Activated CD8-positive, alpha-beta memory T cell treated with anti-CD3 and anti-CD28 coated beads, Interleukin-2, amount 50 U/mL, for 1 hour (primary cell): ENCODE measurements around the gene NOTCH1.
"Not testable (repeated sequence)": the region's sequence is repeated elsewhere in the genome, so short reads cannot be mapped to it uniquely, and the experiment has no call there.

ENCODE experiments used
- DNase-seq: peaks from one replicate; pipeline ENCODE4 v3.0.0-alpha.2; 2020; ENCODE audit errors: extremely low read depth

NOTCH1 gene

GRCh38 chr9:136564379-136564988 is 18.6 kb upstream of the NOTCH1 start:
- DNase-seq: no peak

DNA sequence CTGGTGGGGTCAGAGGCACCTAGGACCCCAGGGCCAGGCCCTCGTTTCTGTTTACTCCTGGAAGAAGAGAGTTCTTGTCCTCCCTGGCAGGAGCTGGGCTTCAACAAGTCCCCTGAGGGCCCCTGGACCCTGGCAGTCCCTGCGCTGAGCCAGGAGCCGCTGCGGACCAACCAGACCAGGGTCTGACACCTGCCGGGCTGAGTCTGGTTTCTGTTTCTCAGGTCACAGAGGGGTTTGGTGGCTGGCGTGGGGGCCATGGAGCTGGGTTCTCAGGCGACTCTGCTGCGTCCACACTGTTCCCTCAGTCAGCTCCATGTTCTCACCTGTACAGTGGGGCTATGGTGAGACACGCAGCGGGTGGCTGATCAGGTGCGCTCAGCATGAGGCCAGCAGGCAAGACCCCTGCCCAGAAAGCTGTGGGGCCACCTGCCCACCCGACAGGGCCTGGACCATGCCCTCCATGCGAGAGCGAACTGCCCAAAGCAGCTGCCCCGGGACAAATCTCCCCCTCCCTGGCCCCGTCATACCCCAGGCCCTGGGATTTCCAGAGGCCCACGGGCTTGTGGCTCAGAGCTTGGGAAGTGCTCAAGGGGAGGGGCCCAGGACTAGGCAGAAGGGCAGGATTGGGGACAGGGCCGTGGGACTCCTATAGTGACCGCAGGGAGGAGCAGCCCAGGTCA is 17.9 kb upstream of the NOTCH1 start:
- no peak for DNase-seq

DNA sequence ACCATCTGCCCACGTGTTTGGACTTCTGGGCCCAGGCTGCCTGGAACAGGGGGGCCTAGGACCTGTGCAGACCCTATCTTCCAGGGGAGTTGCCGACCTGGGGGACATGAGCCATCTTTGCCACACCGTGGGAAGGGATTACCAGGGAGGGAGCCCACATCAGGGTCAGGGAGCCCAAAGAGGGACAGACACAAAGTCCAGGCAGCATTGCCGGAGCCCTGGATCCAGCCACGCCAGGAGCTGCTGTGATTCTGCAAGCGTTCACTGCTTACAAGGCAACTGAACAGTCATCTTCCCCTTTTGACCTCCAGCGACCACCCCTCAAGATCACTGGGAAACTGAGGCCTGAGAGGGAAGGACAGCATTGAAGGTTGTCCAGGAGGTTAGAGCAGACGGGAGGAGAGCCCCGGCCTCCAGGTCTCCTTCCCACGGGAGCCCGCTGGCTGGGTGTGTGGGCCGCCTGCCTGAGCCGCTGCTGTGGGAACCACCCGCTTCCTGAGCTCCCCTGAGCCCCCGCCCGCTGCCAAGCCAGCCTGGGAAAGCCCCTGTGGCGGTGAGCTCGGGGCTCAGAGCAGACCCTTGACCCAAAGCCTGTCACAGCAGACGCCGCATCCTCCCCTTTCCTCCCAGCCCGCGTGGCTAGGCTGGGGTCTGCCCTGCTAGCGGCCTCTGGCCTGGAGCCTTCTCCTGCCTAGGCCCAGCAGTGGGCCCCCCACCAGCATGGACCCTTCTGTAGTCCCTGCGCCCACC is 17.1 kb upstream of the NOTCH1 start:
- DNase-seq: no peak

DNA sequence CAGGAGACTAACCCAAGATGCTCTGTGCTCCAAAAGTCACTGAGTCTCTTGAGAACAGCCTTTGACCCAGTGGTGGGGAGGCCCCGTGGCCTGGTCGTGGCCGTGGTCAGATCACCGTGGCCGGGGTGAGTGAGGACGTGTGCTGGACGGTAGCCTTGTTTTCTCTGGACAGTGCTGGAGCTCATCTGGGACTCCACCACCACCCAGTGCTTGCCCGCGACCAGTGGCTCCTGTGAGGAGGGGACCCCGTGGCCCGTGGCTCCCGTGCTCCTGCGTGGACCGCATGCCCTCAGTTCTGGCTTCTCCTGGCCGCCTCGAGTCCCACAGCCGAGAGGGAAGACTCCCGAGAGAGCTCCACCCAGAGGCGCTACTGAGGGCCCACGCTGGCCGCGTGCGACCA is 15.9 kb upstream of the NOTCH1 start:
- DNase-seq: no peak

- DNase-seq: no peak
Observed at GRCh38 chr9:136560586-136560985, 14.7 kb upstream of the NOTCH1 start.

GRCh38 chr9:136559371-136559770 is 13.5 kb upstream of the NOTCH1 start:
- DNase-seq: not testable (repeated sequence)

DNA sequence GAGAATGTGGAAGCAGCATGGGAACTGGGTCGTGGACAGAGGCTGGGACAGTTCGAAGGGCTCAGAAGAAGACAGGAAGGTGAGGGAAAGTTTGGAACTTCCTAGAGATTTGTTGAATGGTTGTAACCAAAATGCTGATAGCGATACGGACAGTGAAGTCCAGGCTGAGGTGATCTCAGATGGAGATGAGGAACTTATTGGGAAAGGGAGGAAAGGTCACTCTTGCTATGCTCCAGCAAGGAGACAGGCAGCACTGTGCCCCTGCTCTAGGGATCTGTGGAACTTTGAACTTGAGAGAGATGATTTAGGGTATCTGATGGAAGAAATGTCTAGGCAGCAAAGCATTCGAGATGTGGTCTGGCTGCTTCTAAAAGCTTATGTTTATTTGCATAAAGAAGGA is 13.0 kb upstream of the NOTCH1 start:
- not testable (repeated sequence) for DNase-seq

GRCh38 chr9:136558373-136558772 is 12.5 kb upstream of the NOTCH1 start:
- DNase-seq: no peak

DNA sequence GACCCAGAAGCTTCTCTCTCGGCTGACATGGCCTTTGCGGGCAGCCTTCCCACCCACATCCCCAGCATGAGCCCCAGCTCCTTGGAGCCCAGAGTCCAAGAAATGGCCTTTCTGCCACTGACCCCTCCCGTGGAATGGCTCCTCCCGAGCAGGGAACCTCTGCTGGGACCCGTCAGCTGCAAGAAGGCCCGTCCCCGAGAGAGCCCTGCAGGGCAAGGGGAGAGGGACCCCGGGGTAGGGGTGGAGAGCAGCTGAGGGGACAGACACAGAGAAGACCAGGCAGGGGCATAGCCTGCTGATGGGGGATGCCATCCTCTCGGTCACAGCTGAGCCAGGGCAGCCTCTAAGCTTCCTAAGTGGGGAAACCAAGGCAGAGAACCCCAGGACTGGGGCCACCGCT is 11.2 kb upstream of the NOTCH1 start:
- no peak for DNase-seq

DNA sequence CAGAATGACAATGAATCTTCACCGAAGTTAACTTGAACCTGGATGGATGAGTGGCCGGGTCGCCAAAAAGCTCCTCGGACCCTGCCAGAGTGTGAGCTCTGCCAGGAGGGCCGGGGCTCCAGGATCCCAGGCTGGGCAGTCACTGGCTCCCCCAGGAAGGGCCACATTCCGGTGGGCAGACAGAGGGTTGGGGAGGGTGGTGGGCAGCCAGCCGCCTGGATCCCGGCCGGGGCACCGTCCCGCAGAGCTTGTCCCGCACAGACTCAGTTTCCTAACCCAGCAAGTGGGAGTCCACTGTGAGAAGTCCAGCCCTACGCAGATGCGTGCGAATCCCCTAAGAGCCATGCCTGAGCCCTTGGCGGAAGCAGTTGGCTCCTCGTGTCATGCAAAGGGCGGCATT is 10.3 kb upstream of the NOTCH1 start:
- DNase-seq: no peak

DNA sequence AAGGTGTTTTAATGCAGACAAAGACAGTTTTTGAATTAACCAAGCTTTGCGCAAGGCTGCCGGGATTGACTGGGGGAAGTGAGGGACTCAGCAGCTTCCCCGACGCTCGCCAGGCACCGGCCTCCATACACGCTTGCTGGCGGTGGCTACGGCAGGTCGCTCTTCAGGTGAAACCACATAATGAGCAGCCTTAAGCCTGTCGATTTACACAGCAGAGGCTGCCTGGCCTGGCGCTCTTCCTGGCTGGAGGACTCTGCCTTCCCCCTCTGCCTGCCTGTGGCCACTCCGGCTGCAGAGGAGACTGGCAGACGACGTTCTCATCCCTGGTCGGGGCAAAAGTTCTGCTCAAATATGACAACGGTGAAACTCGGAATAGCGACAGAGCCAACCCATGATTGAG is 9.0 kb upstream of the NOTCH1 start:
- DNase-seq: no peak

GRCh38 chr9:136553581-136553980 is 7.7 kb upstream of the NOTCH1 start:
- DNase-seq: no peak

- no peak for DNase-seq
Observed at GRCh38 chr9:136552117-136552703, 6.4 kb upstream of the NOTCH1 start.

- no peak for DNase-seq
Observed at GRCh38 chr9:136551401-136552116, 5.7 kb upstream of the NOTCH1 start.

GRCh38 chr9:136550439-136551289 is 4.8 kb upstream of the NOTCH1 start:
- no peak for DNase-seq

- DNase-seq: no peak
Observed at GRCh38 chr9:136549010-136549980, 3.4 kb upstream of the NOTCH1 start.

DNA sequence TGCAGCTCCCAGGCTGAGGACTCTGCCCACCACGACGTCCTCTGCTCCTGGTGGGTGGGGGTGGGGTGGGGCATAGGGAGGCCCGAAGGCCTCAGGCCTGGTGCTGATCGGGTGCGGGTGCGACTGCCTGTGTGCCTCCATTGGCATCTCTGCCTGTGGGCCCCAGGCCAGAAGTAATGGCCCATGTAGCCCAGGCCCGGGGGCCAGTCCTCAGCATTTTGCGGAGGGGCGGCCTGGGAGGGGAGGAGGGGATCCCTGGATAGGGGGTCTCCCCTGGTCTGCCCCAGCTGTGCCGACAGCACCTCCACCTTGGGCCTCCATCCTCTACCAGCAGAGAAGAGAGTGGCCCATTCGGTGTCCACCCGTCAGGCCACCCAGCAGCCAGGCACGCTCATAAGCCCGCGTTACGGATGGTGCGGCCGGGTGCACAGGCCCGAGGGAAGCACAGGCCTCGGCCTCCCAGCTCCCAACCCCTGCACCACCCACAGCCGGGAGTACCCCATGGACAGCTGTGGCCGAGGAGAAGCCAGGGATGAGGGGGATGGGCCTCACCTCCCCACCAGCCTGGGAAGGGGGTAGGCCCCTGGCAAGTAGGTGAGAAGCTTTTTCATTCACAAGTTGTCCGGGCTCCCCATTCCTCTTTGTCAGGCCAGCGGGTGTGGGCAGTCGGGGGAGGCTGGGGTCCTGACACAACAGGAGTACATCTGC is 1.8 kb upstream of the NOTCH1 start:
- no peak for DNase-seq

DNA sequence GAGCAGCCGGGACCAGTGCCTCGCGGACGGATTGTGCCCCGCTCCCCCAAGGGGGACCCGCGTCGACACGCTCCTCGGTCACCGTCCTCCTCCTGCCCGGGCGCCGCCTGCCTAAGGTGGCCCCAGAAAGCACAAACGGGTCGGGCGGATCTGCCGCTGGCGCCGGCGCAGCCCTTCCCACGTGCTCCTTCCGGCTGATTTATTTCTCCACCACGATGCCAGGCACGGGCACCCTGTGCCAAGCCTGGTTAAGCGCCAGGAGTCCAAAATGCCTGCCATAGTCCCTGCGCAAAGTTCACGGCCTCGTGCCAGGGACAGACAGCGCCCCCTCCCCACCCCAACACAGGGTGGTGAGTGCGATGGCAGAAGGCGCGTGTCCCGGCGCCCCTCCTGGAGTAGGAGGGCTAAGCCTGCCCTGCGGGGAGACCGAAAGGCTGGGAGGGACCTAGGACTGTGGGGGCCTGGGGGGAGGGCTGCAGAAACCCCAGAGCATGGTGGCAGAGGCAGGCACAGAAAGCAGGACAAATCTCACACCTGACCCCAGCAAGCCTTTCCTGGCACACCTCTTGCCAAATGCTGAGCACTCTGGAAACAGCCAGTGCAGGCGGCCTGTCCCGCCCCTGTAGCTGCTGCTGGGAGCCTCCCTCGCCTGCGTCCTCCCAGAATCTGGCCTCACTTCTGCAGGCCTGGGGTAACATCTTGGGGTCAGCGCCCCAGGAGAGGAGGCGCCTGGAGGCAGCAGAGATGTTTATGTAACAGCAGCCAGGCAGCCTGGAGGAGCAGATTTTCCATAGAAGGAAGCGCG is 1.1 kb upstream of the NOTCH1 start:
- DNase-seq: no peak

- DNase-seq: no peak
Observed at GRCh38 chr9:136545692-136545964, 220 bp downstream of the NOTCH1 start.
